GM10847 (cell line): Measurements from ENCODE around the gene FAM89A.

Source experiments
- POLR2A ChIP-seq: IDR thresholded peaks from 2 replicates; pipeline ENCODE4 v1.6.1; 2011; ENCODE audit not compliant: insufficient read length; ENCODE audit errors: extremely low read depth

The FAM89A gene

GRCh38 chr1:231020816-231021215 is 19.2 kb downstream of the FAM89A start:
- TF ChIP-seq POLR2A: no peak

- TF ChIP-seq POLR2A: no peak
Observed at GRCh38 chr1:231020139-231020601, 19.9 kb downstream of the FAM89A start.

GRCh38 chr1:231019711-231020110 is 20.3 kb downstream of the FAM89A start:
- no peak for TF ChIP-seq POLR2A

GRCh38 chr1:231016966-231017365 is 23.1 kb downstream of the FAM89A start:
- no peak for TF ChIP-seq POLR2A

- TF ChIP-seq POLR2A: no peak
Observed at GRCh38 chr1:231016234-231016633, 23.8 kb downstream of the FAM89A start.

- no peak for TF ChIP-seq POLR2A
Observed at GRCh38 chr1:231013391-231014015, 26.6 kb downstream of the FAM89A start.

GRCh38 chr1:231011963-231012362 is 28.1 kb downstream of the FAM89A start:
- TF ChIP-seq POLR2A: no peak

GRCh38 chr1:231011360-231011759 is 28.7 kb downstream of the FAM89A start:
- TF ChIP-seq POLR2A: no peak

- TF ChIP-seq POLR2A: no peak
Observed at GRCh38 chr1:231001892-231002291, 38.2 kb downstream of the FAM89A start.

GRCh38 chr1:231000639-231001038 is 39.4 kb downstream of the FAM89A start:
- no peak for TF ChIP-seq POLR2A

GRCh38 chr1:231000201-231000600 is 39.9 kb downstream of the FAM89A start:
- no peak for TF ChIP-seq POLR2A

- TF ChIP-seq POLR2A: no peak
Observed at GRCh38 chr1:230994860-230995259, 45.2 kb downstream of the FAM89A start.

- no peak for TF ChIP-seq POLR2A
Observed at GRCh38 chr1:230992100-230992774, 47.8 kb downstream of the FAM89A start.

- no peak for TF ChIP-seq POLR2A
Observed at GRCh38 chr1:230987448-230987847, 52.6 kb downstream of the FAM89A start.

GRCh38 chr1:230986976-230987375 is 53.1 kb downstream of the FAM89A start:
- no peak for TF ChIP-seq POLR2A

- TF ChIP-seq POLR2A: no peak
Observed at GRCh38 chr1:230985711-230986110, 54.3 kb downstream of the FAM89A start.

- TF ChIP-seq POLR2A: no peak
Observed at GRCh38 chr1:230983811-230984210, 56.2 kb downstream of the FAM89A start.
